CD4-positive, alpha-beta T cell treated with Interleukin-17A for 1 hour (primary cell): ENCODE data around the gene EIF4E3.

Experiments
- DNase-seq: peaks from one replicate; pipeline ENCODE4 v3.0.0-alpha.2; 2020

Gene EIF4E3

DNA sequence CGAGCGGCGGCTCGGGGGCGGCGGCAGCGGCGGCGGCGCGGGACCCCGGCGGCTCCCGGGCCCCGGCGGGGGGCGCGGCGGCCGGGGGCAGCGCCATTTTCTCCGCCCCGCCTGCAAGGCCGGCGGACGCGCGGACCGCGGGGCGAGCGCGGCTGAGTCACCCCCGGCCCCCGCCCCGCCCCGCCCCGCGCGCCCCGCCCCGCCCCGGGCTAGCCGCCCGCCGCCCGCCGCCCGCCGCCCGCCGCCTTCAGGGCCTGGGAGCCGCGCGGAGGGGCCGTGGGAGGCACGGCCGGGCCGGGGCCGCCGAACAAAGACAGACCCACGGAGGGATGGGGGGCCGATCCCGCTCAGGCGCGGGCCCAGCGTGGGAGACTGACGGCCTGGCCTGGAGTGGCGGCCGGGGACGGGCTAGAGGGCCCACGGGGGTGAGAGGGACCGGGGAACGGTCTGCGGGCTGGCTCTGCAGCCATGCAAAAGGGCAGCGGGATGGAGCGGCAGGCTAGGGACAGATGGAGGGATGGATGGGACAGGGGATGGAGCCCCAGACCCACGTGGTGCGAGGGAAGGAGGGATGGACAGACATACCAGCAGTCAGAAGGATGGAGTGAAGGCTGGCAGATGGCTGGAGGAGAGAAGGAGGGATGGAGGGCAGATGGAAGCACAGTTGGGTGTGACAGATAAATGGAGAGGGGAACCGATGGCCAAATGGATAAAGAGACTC is at the start of gene EIF4E3:
TSS of gene EIF4E3 (minus strand) at position 132 of the 721 bp plus-strand sequence. CDS start at position 97, 35 bp downstream.
- DNase-seq: peak; percentile 21

- no peak for DNase-seq
These were observed 46.7 kb upstream of the EIF4E3 start for GRCh38 chr3:71771884-71772283.

GRCh38 chr3:71771126-71771525 is 45.9 kb upstream of the EIF4E3 start:
- no peak for DNase-seq

GRCh38 chr3:71763426-71763825 is 38.2 kb upstream of the EIF4E3 start:
- DNase-seq: no peak

- DNase-seq: no peak
These were observed 34.9 kb upstream of the EIF4E3 start for GRCh38 chr3:71760140-71760539.

- DNase-seq: no peak
These were observed 34.2 kb upstream of the EIF4E3 start for GRCh38 chr3:71759401-71759800.

GRCh38 chr3:71758091-71758490 is 32.9 kb upstream of the EIF4E3 start:
- no peak for DNase-seq

GRCh38 chr3:71754610-71755253 is 29.5 kb upstream of the EIF4E3 start:
- no peak for DNase-seq

DNA sequence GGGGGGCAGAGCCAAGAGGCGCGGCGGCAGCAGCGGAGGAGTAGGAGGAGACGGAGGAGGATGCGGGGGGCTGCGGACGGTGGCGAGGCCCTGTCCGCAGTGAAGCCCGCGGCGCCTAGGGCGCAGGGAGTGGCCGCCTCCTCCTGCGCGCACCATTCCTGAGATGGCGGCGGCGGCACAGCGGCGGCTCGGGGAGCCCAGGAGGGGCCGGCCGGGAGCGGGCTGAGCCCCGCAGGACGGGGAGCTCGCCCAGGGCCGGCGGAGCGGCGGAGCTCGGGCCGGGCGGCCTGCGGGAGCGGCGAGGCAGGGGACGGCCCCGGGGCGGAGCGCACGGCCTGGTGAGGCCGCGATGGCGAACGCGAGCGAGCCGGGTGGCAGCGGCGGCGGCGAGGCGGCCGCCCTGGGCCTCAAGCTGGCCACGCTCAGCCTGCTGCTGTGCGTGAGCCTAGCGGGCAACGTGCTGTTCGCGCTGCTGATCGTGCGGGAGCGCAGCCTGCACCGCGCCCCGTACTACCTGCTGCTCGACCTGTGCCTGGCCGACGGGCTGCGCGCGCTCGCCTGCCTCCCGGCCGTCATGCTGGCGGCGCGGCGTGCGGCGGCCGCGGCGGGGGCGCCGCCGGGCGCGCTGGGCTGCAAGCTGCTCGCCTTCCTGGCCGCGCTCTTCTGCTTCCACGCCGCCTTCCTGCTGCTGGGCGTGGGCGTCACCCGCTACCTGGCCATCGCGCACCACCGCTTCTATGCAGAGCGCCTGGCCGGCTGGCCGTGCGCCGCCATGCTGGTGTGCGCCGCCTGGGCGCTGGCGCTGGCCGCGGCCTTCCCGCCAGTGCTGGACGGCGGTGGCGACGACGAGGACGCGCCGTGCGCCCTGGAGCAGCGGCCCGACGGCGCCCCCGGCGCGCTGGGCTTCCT is 28.8 kb upstream of the EIF4E3 start, which contains the start of gene GPR27:
TSS of gene GPR27 (plus strand) at position 155 of the 909 bp plus-strand sequence. CDS start at position 350, 195 bp downstream.
- no peak for DNase-seq

- no peak for DNase-seq
These were observed 27.9 kb upstream of the EIF4E3 start for GRCh38 chr3:71752831-71753700.

GRCh38 chr3:71751602-71752001 is 26.4 kb upstream of the EIF4E3 start:
- no peak for DNase-seq

GRCh38 chr3:71744738-71745137 is 19.5 kb upstream of the EIF4E3 start:
- no peak for DNase-seq

DNA sequence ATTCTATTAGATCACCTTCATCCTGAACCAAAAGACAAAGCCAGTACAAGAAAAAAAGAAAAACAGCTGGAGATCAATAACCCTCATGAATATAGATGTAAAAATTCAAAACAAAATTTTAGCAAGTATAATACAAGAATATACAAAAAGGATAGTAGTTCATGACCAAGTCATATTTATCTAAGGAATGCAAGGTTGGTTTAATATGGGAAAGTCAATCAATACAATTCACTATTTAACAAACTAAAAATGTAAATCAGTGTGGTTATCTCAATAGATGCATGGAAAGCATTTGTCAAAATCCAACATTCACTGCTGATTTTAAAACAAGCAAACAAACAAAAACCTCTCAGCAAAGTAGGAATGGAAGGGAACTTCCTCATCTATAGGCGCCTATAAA is 17.4 kb upstream of the EIF4E3 start:
- no peak for DNase-seq

GRCh38 chr3:71734881-71735280 is 9.7 kb upstream of the EIF4E3 start:
- DNase-seq: no peak

DNA sequence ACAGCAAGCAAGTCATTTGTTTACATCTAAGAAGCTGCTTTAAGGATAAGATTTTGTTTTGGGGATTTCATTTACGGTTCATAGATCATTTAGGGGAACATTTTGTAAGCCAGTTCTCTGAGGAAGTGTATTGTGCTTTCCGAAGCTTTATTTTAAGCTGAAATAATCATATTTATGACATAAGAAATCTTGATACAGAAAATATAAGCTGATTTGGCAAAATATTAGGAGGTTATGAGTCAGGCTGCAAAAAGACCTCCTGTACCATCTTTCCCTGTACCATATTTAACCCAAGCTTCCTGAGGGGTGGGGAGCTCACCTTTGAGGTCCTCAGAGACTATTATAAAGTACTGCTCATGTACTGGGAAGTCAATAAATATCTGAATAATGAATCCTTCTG is 8.1 kb upstream of the EIF4E3 start:
- no peak for DNase-seq

DNA sequence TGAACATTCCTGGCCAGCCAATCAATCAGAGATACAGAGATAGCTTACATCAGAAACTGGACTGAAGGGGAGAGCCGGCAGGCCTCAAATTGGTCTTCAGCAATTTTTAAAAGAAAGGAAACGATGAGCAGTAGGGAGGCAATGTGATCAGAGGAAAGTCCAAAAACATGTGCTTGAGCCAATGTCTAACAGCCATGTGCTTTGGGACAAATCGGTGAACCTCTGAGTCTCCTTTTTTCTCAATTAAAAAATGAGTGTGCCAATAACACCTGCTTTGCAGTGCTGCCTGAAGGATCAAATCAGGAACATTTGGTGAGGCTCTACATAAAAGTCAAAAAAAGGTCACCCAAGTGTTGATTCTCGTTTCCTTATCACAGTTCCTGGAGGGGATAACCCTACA is 7.4 kb upstream of the EIF4E3 start:
- no peak for DNase-seq

DNA sequence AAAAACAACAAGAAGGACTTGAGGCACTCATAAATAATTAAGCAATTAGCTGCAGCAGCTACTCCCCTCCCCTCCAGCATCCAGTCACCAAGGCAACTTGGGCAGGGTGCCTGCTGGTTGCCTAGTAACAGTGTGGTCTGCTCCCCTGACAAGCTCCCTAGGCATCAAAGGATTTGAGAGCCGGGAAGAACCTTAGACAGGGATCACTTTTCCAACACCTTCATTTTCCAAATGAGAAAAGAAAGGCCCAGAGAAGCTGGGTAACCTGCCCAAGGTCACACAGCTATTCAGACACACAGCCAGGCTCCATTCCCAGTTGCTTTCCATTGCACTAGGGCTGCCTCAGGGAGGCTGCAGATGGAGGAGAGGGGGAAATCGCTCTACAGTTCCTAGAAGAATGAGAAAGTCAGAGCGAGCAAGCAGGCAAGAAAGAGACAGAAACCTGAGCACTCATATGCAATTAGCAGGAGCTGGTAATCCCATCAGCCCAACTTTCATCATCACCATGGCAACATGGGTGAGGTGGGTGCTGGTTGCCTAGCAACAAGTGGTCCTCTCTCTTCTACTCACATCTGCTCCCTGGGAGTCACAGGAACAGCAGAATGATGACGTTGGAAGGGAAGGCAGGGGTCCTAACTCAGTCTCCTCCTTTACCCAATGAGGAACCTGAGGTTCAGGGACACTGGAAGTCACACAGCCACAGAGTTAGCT is 3.6 kb upstream of the EIF4E3 start:
- DNase-seq: peak; percentile 58

GRCh38 chr3:71726146-71726545 is 944 bp upstream of the EIF4E3 start:
- peak; percentile 79 for DNase-seq

- peak; percentile 20 for DNase-seq
These were observed 475 bp downstream of the EIF4E3 start for GRCh38 chr3:71724584-71725270.

GRCh38 chr3:71724171-71724453 is 1.1 kb downstream of the EIF4E3 start:
- no peak for DNase-seq

DNA sequence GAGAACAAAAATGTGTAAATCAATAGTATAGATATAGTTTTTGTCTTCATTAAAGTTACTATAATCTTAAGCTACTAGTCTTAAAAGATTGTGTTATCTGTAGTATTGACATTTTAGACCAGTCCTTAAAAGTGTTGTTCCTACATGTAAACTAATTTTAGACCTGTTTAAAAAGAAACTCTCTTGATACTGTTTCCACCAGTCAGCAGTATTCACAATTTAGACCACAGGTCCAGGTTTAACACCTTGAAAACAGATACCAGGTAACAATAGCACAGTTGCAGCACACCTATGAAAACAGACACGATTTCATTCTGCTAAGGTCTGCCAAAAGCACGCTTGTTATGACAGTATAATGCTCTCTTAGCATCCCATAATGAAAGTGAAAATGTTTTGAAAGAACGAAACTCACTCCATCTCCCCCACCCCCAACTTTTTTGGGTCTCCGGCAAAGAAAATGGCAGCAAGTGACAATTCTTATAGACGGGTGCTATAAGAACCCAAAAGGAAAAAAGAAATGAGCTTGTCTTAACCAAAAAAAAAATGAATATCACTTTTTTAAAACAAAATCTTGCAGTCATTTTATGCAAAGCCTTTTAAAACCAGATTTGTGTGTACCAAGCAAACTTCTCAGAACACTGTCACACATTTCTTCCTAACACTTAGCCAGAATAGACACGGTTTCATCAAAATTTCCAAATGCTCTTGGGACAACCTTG is 1.6 kb downstream of the EIF4E3 start:
- peak; percentile 81 for DNase-seq
